ENCODE results near the gene FRMD4B.

The FRMD4B gene

DNA sequence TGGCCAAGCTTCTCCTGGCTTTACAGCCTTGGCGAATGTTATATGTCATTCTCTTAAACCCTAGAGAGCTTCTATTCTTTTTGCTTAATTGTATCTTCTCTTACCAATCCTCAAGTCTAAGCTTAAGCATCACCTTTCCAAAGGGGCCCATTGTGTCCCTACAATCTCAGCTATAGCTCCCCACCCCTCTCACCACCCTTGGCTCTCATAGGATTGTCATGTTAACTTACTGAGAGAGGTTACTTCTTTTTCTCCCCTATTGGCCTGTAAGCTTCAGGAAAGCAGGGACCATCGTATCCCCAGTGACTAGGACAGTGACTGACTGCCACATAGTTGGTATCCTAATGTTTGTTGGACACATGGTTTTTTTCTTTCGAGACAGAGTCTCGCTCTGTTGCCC, 220.1 kb downstream of the FRMD4B start:
- H3K4me1 Mint-ChIP-seq = no peaks in the 10 kb centered on the region
- no peaks in the 10 kb centered on the region for H3K27me3 Mint-ChIP-seq
- H3K9me3 Mint-ChIP-seq = no peaks in the 10 kb centered on the region
- no peak overlapping the region for H3K4me3 Mint-ChIP-seq
- H3K36me3 Mint-ChIP-seq = no peaks in the 10 kb centered on the region
- H3K27ac Mint-ChIP-seq = no peak overlapping the region
- ATAC-seq = no peak

DNA sequence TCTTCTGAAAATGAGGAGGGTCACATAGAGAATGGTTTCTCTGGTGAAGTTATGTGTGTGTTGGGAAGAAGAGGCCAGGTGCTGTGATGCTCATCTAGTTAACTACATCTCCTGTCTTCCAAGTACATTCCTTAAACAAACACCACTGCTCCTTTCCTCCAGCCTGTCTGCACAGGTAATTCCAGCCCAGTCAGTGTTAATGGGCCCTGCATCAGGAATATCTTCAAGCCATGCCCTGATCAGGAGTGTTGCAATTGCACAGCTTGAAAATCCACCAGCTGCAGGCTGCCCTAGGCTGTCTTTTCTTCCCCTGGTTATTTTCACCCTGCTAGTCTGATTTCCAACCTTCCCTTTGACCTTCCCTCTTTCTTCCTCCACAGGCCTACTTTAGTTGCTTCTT, 221.6 kb downstream of the FRMD4B start:
- H3K9me3 Mint-ChIP-seq = no peaks in the 10 kb centered on the region
- H3K27me3 Mint-ChIP-seq = no peaks in the 10 kb centered on the region
- H3K4me1 Mint-ChIP-seq = no peaks in the 10 kb centered on the region
- H3K27ac Mint-ChIP-seq = no peak overlapping the region
- ATAC-seq = no peak
- H3K4me3 Mint-ChIP-seq = no peak overlapping the region
- no peaks in the 10 kb centered on the region for H3K36me3 Mint-ChIP-seq

DNA sequence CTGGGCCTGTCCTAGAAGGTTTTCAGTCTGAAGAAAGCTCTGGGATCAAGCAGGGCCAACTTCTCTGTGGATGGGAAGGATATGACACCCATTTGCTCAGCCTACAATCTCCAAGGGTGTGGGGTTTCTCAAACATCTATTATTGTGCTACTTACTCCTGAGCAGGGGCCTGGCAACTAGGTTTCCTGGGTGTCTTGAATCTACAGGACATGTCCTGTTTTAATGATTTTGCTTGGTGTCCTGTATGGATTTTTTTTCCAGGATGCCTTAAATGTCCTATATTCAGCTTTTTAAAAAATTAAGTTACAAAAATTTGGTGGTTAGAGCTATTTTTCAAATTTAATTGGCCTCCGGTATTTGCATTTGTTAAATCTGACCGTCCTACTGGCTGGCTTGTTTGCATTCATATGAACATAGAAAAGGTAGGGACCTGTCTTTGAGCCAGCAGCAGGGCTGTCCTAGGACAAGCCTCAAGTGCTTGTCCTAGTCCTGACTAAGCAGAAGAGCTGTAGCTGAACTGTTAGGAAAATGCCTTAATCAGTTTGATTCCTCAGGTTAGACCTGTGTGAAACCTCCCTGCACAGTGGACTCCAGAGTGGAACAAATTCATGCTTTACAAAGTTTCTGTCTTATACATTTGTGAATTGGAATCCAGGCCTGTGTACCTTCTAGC, 223.4 kb downstream of the FRMD4B start:
- H3K4me1 Mint-ChIP-seq = no peaks in the 10 kb centered on the region
- no peak overlapping the region for H3K4me3 Mint-ChIP-seq
- no peaks in the 10 kb centered on the region for H3K36me3 Mint-ChIP-seq
- no peak for ATAC-seq
- H3K27ac Mint-ChIP-seq = no peak overlapping the region
- H3K27me3 Mint-ChIP-seq = no peaks in the 10 kb centered on the region
- H3K9me3 Mint-ChIP-seq = no peaks in the 10 kb centered on the region

DNA sequence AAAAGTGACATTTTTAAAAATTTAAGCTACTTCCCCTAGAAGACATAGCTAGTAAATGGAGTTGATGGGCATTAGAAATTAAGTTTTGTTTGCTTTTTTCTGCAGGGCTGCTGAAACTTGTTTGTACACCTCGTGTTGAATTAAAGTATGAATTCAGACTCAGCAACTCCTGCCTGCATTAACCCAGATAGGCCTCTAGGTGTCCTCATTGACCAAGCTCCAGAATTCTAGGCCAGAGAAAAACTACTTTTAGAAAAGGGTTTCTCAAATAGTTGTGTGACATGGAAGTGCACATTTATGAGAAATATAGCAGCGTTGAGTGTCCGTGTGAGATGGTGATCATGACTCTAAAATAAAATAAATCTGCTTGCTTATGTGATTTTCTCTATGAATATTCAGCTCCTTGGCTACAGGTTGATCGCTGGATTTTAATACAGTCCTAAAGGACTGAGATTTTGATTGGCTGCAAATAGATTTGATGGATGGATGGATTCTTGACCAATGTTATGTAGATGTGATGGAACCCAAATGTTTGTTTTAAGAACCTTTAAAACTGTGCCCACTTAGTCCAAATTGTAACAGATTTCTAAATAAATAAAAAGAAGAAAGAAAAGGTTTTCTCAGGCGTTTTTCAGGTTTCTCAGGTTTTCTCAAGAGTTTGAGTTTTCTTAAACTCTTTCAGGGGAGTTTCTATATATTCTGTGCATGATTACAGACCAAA, 224.1 kb downstream of the FRMD4B start:
- H3K36me3 Mint-ChIP-seq = no peaks in the 10 kb centered on the region
- no peak overlapping the region for H3K4me3 Mint-ChIP-seq
- no peak for ATAC-seq
- H3K9me3 Mint-ChIP-seq = no peaks in the 10 kb centered on the region
- H3K4me1 Mint-ChIP-seq = no peaks in the 10 kb centered on the region
- no peaks in the 10 kb centered on the region for H3K27me3 Mint-ChIP-seq
- H3K27ac Mint-ChIP-seq = no peak overlapping the region

DNA sequence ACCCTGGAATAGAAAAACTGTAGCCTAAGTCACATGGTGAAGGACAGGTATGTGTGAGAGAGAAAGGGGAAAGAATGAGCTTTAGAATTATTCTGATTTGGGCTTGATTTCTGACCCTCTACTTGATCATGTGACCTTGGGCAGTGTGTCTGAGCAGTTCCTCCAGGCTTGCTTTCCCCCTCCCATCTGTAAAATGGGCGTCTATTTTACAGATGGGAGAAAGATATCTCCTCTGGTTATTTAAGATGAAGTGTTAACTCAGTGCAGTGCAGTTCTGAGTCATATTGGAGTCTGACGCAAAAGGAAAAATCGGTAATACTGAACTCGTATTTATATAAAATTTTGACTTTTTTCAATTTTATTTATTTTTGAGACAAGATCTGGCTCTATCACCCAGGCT, 225.4 kb downstream of the FRMD4B start:
- no peak for ATAC-seq
- Mint-ChIP-seq H3K9me3 (no peaks in the 10 kb centered on the region), H3K4me3 (no peak overlapping the region), H3K27ac (no peak overlapping the region), H3K4me1 (no peaks in the 10 kb centered on the region), H3K27me3 (no peaks in the 10 kb centered on the region), H3K36me3 (no peaks in the 10 kb centered on the region)

DNA sequence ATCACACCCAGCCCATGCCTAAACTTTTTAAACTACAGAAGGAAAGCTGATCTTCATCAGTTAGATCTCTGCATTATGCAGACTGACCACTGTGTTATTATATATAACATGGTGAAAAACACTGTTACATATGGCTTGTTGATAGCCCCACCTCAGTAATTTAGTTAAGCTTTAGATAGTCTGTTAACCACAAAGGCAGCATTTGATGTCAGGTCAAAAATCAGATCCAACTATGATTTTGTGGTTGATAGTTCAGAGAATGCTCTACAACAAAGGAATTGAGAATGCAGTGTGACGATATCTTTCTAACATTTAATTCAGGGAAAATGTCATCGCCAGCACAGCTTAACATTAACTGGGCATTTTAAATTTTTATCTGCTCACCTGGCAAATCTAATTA, 225.8 kb downstream of the FRMD4B start:
- Mint-ChIP-seq H3K9me3 (no peaks in the 10 kb centered on the region), H3K27ac (no peak overlapping the region), H3K4me3 (no peak overlapping the region), H3K4me1 (no peaks in the 10 kb centered on the region), H3K27me3 (no peaks in the 10 kb centered on the region), H3K36me3 (no peaks in the 10 kb centered on the region)
- ATAC-seq = no peak

DNA sequence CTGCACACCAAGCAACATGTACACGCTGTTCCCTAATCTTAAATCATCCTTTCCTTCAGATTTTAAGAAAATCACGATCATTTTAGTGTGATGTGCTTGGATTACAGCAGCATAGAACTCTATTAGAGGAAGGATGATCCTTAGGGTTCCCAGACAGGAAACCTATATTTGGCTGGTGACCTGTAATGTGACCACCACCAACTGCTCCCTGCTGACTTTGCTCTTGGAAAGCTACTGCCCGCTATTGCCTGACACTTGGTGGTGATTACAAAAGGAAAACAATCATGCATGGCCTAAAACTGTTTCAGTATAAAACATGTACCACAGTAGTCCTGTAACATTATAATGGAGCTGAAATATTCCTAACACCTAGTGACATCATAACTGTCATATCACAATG, 236.3 kb downstream of the FRMD4B start:
- Mint-ChIP-seq H3K27ac (no peak overlapping the region), H3K9me3 (no peaks in the 10 kb centered on the region), H3K27me3 (peaks cover 6% of the 10 kb centered on the region), H3K4me1 (peaks cover 6% of the 10 kb centered on the region), H3K36me3 (no peaks in the 10 kb centered on the region), H3K4me3 (no peak overlapping the region)
- ATAC-seq = no peak

GRCh38 chr3:69145688-69146087, 240.2 kb downstream of the FRMD4B start:
- Mint-ChIP-seq H3K27ac (no peak overlapping the region), H3K4me3 (no peak overlapping the region), H3K4me1 (no peaks in the 10 kb centered on the region), H3K27me3 (peaks cover 24% of the 10 kb centered on the region), H3K36me3 (no peaks in the 10 kb centered on the region), H3K9me3 (no peaks in the 10 kb centered on the region)
- no peak for ATAC-seq

DNA sequence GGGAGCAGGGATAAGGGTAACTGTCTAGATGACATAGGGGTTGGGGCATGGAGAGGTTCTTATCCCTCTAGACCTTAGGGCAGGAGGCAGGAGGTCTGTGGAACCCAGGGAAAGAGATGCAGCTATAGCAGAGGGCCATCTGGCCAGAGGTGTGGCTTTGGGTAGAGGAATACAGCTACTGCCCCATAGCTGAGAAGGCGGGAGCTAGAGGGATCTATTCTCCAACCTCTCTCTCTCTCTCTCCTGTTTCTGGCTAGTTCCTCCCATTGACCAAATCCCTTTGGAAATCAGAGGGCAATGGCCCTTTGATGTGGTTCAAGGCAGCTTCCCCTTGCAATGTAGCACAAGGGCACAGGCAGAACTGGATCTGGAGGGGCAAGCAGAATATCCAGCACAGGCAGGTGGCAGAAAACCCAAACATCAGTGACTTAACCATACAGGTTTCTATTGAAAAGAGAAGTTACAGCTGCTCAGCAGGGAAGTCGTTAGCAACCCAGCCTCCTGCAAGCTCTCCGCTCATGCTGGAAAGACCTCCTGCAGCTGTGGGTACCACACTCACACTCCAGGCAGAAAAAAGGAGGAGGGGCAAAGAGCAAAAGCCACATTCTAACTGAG, 241.2 kb downstream of the FRMD4B start:
- no peaks in the 10 kb centered on the region for H3K4me1 Mint-ChIP-seq
- no peak for ATAC-seq
- H3K9me3 Mint-ChIP-seq = no peaks in the 10 kb centered on the region
- H3K27ac Mint-ChIP-seq = no peak overlapping the region
- no peaks in the 10 kb centered on the region for H3K36me3 Mint-ChIP-seq
- peaks cover 24% of the 10 kb centered on the region for H3K27me3 Mint-ChIP-seq
- H3K4me3 Mint-ChIP-seq = no peak overlapping the region

DNA sequence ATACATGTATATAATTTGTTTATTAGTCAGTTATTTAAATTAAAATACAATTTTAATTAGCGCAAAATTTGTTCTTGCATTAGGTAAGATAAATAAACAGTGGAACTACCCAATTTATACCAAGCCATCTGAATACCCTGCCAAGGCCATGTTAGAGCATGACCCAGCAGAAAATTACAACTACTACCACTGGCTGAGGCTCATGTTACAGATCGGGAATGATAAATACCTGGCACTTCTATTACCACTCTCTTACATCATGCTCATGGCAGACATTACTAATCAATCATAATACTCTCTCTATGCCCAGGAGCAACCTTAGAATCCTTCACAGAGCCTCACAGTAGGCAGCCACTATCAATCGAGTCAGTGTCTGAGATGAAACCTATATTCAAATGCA, 242.3 kb downstream of the FRMD4B start:
- no peak for ATAC-seq
- Mint-ChIP-seq H3K9me3 (no peaks in the 10 kb centered on the region), H3K4me1 (no peaks in the 10 kb centered on the region), H3K4me3 (no peak overlapping the region), H3K27ac (no peak overlapping the region), H3K36me3 (no peaks in the 10 kb centered on the region), H3K27me3 (peaks cover 24% of the 10 kb centered on the region)

GRCh38 chr3:69142797-69143454, 243.0 kb downstream of the FRMD4B start:
- Mint-ChIP-seq H3K4me3 (no peak overlapping the region), H3K9me3 (no peaks in the 10 kb centered on the region), H3K27ac (no peak overlapping the region), H3K4me1 (no peaks in the 10 kb centered on the region), H3K36me3 (no peaks in the 10 kb centered on the region), H3K27me3 (peaks cover 24% of the 10 kb centered on the region)
- no peak for ATAC-seq

DNA sequence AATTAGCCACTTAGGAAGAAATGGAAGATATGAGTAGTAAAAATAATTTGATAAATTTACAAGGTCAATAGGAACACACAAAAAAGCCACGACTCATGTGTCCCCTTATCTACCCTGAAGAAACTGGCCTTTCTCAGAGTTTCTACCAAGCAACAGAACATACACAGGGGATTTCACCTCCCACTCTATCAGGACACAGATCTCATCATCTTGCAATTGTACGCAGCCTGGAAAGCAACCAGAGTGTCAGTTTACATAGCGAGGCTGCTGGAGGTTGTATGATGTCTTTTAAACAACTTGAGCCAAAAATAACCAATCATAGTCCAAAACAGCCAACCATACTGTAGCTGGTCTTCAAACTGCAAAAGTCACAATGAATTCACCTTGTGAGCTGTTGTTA, 243.8 kb downstream of the FRMD4B start:
- Mint-ChIP-seq H3K27me3 (peaks cover 24% of the 10 kb centered on the region), H3K27ac (no peak overlapping the region), H3K4me1 (no peaks in the 10 kb centered on the region), H3K4me3 (no peak overlapping the region), H3K9me3 (no peaks in the 10 kb centered on the region), H3K36me3 (no peaks in the 10 kb centered on the region)
- ATAC-seq = no peak

DNA sequence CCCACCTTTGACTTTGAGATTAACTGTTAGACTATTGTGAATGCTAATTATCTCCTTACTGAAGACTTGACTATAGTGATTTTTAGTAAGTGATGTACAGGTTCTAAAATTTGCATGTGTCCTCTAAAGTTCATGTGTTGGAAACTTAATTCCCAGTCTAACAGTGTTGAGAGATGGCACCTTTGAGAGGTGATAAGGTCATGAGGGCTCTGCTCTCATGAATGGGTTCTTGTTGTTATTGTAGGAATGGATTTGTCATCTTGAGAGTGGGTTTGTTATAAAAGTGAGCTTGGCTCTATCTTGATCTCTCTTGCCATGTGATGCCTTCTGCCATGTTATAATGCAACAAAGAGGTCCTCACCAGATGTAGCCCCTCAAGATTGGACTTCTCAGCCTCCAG, 244.6 kb downstream of the FRMD4B start:
- no peak for ATAC-seq
- Mint-ChIP-seq H3K4me3 (no peak overlapping the region), H3K9me3 (no peaks in the 10 kb centered on the region), H3K27me3 (peaks cover 24% of the 10 kb centered on the region), H3K4me1 (no peaks in the 10 kb centered on the region), H3K27ac (no peak overlapping the region), H3K36me3 (no peaks in the 10 kb centered on the region)

GRCh38 chr3:69137412-69137811, 248.5 kb downstream of the FRMD4B start:
- ATAC-seq = no peak
- no peak overlapping the region for H3K27ac Mint-ChIP-seq
- H3K27me3 Mint-ChIP-seq = peaks cover 9% of the 10 kb centered on the region
- H3K36me3 Mint-ChIP-seq = no peaks in the 10 kb centered on the region
- H3K4me3 Mint-ChIP-seq = no peak overlapping the region
- H3K9me3 Mint-ChIP-seq = no peaks in the 10 kb centered on the region
- H3K4me1 Mint-ChIP-seq = no peaks in the 10 kb centered on the region

DNA sequence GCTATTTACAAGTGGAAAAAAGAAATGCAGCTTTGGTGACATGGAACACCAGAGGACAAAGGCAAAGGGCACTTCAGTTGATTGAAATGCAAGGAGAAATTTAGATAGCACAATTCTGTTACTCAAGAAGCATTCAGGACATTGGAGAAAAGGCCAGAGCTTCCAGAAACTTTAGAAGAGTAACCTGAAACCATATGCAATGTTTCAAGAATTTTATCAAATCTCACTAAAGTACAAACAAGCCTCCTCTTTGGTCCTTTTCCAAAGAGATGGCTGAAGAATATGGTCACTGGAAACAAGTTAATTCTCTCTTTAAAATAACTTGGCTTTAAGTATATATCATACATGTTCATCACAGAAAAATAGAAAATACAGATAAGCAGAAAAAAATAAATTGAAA, 248.9 kb downstream of the FRMD4B start:
- Mint-ChIP-seq H3K27ac (no peak overlapping the region), H3K4me3 (no peak overlapping the region), H3K4me1 (no peaks in the 10 kb centered on the region), H3K36me3 (no peaks in the 10 kb centered on the region), H3K9me3 (no peaks in the 10 kb centered on the region), H3K27me3 (peaks cover 9% of the 10 kb centered on the region)
- no peak for ATAC-seq

DNA sequence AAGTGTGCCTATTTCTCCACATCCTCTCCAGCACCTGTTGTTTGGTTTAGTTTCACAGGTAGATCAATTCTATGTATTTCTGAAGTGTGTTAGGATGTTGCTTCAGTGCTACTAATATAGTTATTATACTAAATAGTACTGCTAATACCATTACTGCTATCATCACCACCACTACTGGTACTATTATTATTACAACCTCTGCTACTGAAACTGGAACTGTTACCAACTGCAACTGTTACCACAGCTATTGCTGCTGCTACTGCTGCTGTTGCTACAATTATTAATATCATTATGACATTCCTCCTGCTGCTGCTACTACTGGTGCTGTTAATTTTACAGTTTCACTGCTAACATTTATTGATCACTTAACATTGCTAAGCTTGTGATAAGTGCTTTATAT, 255.2 kb downstream of the FRMD4B start:
- Mint-ChIP-seq H3K9me3 (no peaks in the 10 kb centered on the region), H3K4me3 (no peak overlapping the region), H3K36me3 (no peaks in the 10 kb centered on the region), H3K27me3 (no peaks in the 10 kb centered on the region), H3K4me1 (no peaks in the 10 kb centered on the region), H3K27ac (no peak overlapping the region)
- ATAC-seq = no peak

All from stimulated activated memory B cell treated with anti-CD40 and anti-IgM and Interleukin-4, amounts not matched to agents 10 μg/mL and 1 μg/mL and 100 μg/mL, for 72 hours (primary cell).